Esophagus squamous epithelium (tissue), 5 donors: ENCODE results near the gene ZNF76. TPM values are rescaled to one million over a fixed set of nuclear protein-coding genes. Genes with fewer than 3 reads are reported as not detected.

Experiments used
- DNase-seq: peaks from one replicate; lab custom pipeline; 2025; lab: John Stamatoyannopoulos, UW
- H3K27ac ChIP-seq, 4 donors: fragments of 200-600 bp; sonication (generic); one replicate each; pipeline ENCODE4 v1.5.1; 2016 to 2019; ENCODE audit warnings: mild to moderate bottlenecking in 1 of 4
- H3K27me3 ChIP-seq, 4 donors: fragments of 200-600 bp; sonication (generic); 1 replicate in 3 of 4; 2 replicates in 1 of 4; pipeline versions ENCODE4 v1.5.1 to v1.6.0; 2017 to 2021; ENCODE audit warnings: antibody characterized with exemption in 1 of 4
- H3K36me3 ChIP-seq, 3 donors: fragments of 200-600 bp; sonication (generic); one replicate each; pipeline ENCODE4 v1.5.1; 2016 to 2019
- H3K4me1 ChIP-seq, 3 donors: fragments of 200-600 bp; sonication (generic); one replicate each; pipeline ENCODE4 v1.5.1; 2017 to 2019
- H3K4me3 ChIP-seq, 4 donors: fragments of 200-600 bp; sonication (generic); 1 replicate in 3 of 4; 2 replicates in 1 of 4; pipeline ENCODE4 v1.5.1; 2016 to 2019; ENCODE audit warnings: mild to moderate bottlenecking in 2 of 4, moderate library complexity in 1 of 4
- H3K9me3 ChIP-seq, 3 donors: fragments of 200-600 bp; sonication (generic); one replicate each; pipeline ENCODE4 v1.5.1; 2016 to 2019
- POLR2A ChIP-seq, 4 donors: fragments of 450-650 bp; IDR thresholded peaks; one replicate each; pipeline ENCODE4 v1.6.1; 2017; ENCODE audit warnings: antibody characterized with exemption in 4 of 4, mild to moderate bottlenecking in 4 of 4, moderate library complexity in 3 of 4
- WGBS, 2 donors: methylation state at CpG; one replicate each; pipeline ENCODE4 v1.1.5; 2018; 5-methylcytosine and 5-hydroxymethylcytosine counted together
- intact Hi-C: fragments of 100-400 bp; cut with DNase I; formaldehyde crosslinking; loops from one replicate; pipeline ENCODE4 v1.15.0; 2022
- total RNA-seq, 4 donors: library from RNA; depleted of rRNA; stranded (reverse); fragments of >200 nt; gene quantifications; one replicate each; pipeline ENCODE4 v1.1.0, GENCODE V29; 2016
- TF ChIP-seq, protein P1 (sequence below), 6 experiments: fragments of 450-650 bp in 4 of 6; fragments of 200-600 bp in 2 of 6; sonication (generic) in 2 of 6; IDR thresholded peaks; one replicate each; pipeline ENCODE4 v1.5.1; 2016 to 2019; ENCODE audit warnings: antibody characterized with exemption in 6 of 6, mild to moderate bottlenecking in 4 of 6, moderate library complexity in 4 of 6
- donor health status: DM: yes; HTN: yes; CAD: no.

ZNF76 gene
- total RNA-seq = 10 to 100 TPM; 10.1 to 25.0 (median 10.9) TPM

DNA sequence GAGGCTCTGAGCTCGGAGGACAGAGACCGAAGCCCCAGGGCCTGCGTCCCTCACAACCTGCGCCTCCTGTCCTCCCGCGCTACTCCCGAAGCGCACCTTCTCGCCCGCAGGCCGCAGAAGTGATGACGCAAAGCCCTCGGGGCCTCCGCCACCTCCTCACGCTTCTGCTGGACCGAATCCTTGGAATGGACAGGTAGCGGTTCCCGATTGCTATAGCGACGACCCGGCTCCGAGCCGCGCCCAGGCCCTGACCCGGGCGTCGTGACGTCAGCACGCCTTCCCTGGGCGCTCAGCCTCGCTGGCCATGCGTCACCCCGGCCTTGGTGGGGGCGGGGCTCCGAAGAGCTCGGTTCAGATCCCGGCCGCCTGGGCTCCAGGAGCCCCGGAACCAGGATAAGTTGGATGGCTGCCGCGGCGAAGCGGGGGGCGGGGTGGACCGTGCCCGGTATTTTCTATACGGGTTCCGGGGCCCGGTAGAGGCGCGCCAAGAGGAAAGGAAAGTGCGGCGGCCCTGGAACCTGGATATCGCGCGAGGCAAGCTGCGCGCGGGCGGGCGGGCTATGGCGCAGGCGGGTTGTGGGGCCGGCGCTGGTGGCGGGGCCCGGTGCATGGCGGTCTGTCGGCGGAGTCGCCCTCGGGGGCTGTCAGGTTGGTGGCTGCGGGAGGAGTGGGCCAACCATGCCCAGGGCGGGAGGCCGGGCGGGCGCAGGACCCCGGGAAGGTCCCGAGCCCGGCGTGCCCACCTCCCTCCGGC, at the start of gene ZNF76:
ZNF76 (plus strand) TSS at position 542 of the 754 bp plus-strand sequence. CDS start 21,417 bp downstream, outside the sequence.
- Histone ChIP-seq H3K27me3 (no peaks in the 10 kb centered on the region), H3K36me3 (no peaks in the 10 kb centered on the region), H3K4me1 (peaks cover 0 to 39% (median 10%) of the 10 kb centered on the region in 3 donors), H3K27ac (peak within 1 kb of the TSS; percentile 95 to 99 (median 98)), H3K4me3 (peak within 1 kb of the TSS; percentile 60 to 96 (median 94)), H3K9me3 (no peaks in the 10 kb centered on the region)
- WGBS, 2 donors = 0% methylated on average over 3 to 12 of the region's 82 CpGs
- intact Hi-C loops = no loop called here
- TF ChIP-seq POLR2A (IDR thresholded peaks at IDR 0.05) = peak in 3 of 4 donors; percentile 54 to 71 (median 55)
- TF ChIP-seq, protein P1, sequence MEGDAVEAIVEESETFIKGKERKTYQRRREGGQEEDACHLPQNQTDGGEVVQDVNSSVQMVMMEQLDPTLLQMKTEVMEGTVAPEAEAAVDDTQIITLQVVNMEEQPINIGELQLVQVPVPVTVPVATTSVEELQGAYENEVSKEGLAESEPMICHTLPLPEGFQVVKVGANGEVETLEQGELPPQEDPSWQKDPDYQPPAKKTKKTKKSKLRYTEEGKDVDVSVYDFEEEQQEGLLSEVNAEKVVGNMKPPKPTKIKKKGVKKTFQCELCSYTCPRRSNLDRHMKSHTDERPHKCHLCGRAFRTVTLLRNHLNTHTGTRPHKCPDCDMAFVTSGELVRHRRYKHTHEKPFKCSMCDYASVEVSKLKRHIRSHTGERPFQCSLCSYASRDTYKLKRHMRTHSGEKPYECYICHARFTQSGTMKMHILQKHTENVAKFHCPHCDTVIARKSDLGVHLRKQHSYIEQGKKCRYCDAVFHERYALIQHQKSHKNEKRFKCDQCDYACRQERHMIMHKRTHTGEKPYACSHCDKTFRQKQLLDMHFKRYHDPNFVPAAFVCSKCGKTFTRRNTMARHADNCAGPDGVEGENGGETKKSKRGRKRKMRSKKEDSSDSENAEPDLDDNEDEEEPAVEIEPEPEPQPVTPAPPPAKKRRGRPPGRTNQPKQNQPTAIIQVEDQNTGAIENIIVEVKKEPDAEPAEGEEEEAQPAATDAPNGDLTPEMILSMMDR (IDR thresholded peaks at IDR 0.05) = peak in 4 of 6 experiments; percentile 17 to 62 (median 48)
- peak; percentile 67 for DNase-seq

DNA sequence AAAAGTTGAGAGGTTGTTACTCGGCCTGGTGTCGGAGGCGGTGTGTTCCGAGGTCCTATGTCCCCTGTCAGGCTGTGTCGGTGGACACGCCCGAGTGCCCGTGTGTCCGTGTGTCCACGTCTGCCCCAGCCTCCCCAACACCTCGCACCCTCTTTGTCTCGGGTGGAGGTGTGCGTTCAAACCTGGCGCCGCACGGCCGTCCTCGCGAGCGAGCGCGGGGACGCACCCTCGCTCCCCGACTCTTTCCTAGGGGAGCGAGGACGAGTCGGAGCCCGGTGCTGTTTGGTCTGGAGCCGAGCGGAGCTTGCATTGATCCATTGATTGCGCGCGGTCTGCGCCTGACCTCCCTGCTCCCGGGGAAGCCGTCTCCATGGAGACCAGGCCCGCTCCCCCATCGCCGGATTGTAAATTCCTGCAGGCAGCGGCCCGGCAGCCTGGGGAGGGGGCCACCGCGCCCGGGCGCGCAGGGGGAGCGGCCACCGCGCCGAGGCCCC, 46.2 kb upstream of the ZNF76 start:
- no peak for TF ChIP-seq POLR2A (IDR thresholded peaks at IDR 0.05)
- TF ChIP-seq, protein P1 (IDR thresholded peaks at IDR 0.05) = no peak
- intact Hi-C loops = no loop called here
- Histone ChIP-seq H3K4me3 (peak overlapping the region; percentile 47 to 75 (median 51)), H3K9me3 (no peaks in the 10 kb centered on the region), H3K4me1 (peaks cover 13 to 24% (median 16%) of the 10 kb centered on the region in 3 donors), H3K27ac (no peak overlapping the region), H3K27me3 (peaks cover 0 to 89% (median 12%) of the 10 kb centered on the region in 4 donors), H3K36me3 (no peaks in the 10 kb centered on the region)
- DNase-seq = no peak
- WGBS, 2 donors = 17 to 26% methylated on average over 8 to 11 of the region's 51 CpGs

DNA sequence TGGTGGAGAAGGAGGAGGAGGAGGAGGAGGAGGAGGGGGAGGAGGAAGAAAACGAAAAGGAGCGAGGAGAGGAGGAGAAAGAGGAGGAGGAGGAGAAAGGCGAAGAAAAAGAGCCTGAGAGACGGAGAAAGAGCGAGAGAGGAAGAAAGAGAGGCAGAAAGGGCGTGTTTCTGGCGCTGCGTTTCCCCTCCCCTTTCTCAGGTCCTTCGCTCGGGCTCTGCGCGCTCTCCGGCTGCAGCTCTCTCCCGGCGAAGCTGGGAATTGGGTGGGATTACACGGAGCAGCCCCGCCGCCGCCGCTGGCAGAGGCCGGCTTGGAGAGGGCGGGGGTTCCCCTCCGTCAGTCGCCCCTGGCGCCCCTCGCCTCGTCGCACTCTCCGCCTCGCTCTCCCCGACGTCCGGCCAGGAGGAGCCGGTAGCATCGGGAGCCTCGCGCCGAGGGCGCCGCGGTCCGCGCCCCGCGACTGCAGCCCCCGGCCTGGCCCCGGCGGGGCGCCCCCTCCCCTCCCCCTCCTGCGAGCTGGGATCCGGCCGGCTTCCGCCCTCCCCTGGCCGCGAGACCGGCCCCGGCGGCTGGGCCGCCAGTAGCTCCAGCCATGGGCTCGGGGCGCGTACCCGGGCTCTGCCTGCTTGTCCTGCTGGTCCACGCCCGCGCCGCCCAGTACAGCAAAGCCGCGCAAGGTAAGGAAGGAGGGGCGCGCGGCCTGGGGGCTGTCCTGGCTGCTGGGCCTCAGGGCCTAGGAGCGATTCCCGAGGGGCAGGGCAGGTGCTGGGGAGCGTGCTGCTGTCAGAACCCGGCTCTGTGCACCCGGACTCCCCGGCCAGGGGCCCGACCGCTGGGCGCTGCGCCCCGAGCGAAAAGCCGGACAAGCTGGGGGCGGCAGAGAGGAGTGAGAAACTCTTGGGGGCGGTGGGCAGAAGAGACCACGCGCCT, 45.4 kb upstream of the ZNF76 start, which contains the start of gene SCUBE3:
SCUBE3 (plus strand) TSS at position 133 of the 933 bp plus-strand sequence; CDS start at position 596, 463 bp downstream.
- H3K9me3 ChIP-seq = no peaks in the 10 kb centered on the region
- no peaks in the 10 kb centered on the region for H3K36me3 ChIP-seq
- peaks cover 0 to 82% (median 12%) of the 10 kb centered on the region in 4 donors for H3K27me3 ChIP-seq
- intact Hi-C loops = no loop called here
- H3K4me3 ChIP-seq = peak within 1 kb of the TSS; percentile 47 to 75 (median 51)
- no peak for TF ChIP-seq POLR2A (IDR thresholded peaks at IDR 0.05)
- TF ChIP-seq, protein P1 (IDR thresholded peaks at IDR 0.05) = no peak
- no peak within 1 kb of the TSS for H3K27ac ChIP-seq
- 0 to 1% methylated on average over 20 to 22 of the region's 89 CpGs for WGBS, 2 donors
- H3K4me1 ChIP-seq = peaks cover 13 to 24% (median 16%) of the 10 kb centered on the region in 3 donors
- DNase-seq = no peak

DNA sequence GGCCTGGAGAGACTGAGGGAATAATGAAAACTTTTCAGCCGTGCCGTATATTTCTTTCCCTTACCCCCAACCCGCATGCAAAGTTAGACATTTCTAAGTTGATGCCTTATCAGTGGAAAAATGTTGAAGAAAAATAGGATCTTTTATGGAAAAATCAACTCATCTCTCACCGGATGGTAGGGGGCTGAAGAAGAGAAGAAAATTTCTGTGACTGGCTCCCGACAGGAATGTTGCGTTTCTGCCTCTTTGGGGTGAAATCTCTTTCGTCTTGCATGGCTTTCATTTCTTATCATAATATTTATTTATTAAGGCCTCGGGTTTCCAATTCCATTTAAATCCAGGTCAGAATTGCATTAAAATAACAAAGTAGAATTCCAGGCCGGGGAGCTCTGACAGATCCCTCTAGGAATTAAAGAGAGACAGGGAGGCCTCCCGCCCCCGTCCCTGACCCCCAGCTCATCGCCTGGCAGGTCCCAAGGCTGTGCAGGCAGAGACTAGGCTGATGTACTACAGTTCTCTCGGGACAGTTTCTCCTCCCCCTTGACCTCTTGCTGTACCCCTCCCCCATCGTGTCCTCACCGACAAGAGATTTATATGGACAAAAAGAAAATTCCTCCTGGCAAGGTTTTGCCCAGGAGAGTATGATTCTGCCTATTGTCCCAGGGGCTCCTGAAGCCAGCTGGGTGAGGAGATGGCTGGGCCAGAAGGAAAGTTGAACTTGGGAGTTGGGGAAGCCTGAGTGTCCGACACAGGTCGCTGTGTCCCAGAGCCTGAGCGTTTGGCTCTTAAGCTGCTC, 44.5 kb upstream of the ZNF76 start:
- H3K27me3 ChIP-seq = peaks cover 0 to 74% (median 12%) of the 10 kb centered on the region in 4 donors
- TF ChIP-seq, protein P1 (IDR thresholded peaks at IDR 0.05) = no peak
- TF ChIP-seq POLR2A (IDR thresholded peaks at IDR 0.05) = no peak
- 46 to 58% methylated on average over 13 to 18 of the region's 18 CpGs for WGBS, 2 donors
- no peak overlapping the region for H3K27ac ChIP-seq
- no peaks in the 10 kb centered on the region for H3K36me3 ChIP-seq
- peaks cover 13 to 24% (median 16%) of the 10 kb centered on the region in 3 donors for H3K4me1 ChIP-seq
- no peak for DNase-seq
- peak overlapping the region in 2 of 4 donors; percentile 54 to 75 for H3K4me3 ChIP-seq
- intact Hi-C loops = no loop called here
- no peaks in the 10 kb centered on the region for H3K9me3 ChIP-seq
